IMR-90 (cell line): ENCODE measurements around the gene MAN1C1.

ENCODE experiments used
- BHLHE40 ChIP-seq: fragments of 150-350 bp; IDR thresholded peaks from 2 replicates; pipeline ENCODE4 v1.6.1; 2016; ENCODE audit warnings: mild to moderate bottlenecking, low read depth, low read length
- MAFK ChIP-seq: IDR thresholded peaks from 2 replicates; pipeline ENCODE4 v1.6.1; 2012; ENCODE audit warnings: low read depth, low read length, improper control_type of control experiment
- MAZ ChIP-seq: IDR thresholded peaks from 2 replicates; pipeline ENCODE4 v1.6.1; 2012; ENCODE audit warnings: low read depth, mild to moderate bottlenecking, low read length, improper control_type of control experiment, moderate library complexity, borderline replicate concordance
- MXI1 ChIP-seq: IDR thresholded peaks from 2 replicates; pipeline ENCODE4 v1.6.1; 2012; ENCODE audit warnings: low read depth, mild to moderate bottlenecking, low read length, moderate library complexity, borderline replicate concordance
- NFE2L2 ChIP-seq: fragments of 150-350 bp; IDR thresholded peaks from 2 replicates; pipeline ENCODE4 v1.6.1; 2016; ENCODE audit warnings: low read depth, mild to moderate bottlenecking, low read length
- POLR2A ChIP-seq: IDR thresholded peaks from 2 replicates; pipeline ENCODE4 v1.6.1; 2012; ENCODE audit warnings: mild to moderate bottlenecking, low read depth, low read length
- TF ChIP-seq, protein P1 (sequence below): conservative IDR thresholded peaks from 2 replicates; pipeline ENCODE4 v1.5.1; 2012; ENCODE audit warnings: mild to moderate bottlenecking, low read depth, low read length, improper control_type of control experiment

DNA sequence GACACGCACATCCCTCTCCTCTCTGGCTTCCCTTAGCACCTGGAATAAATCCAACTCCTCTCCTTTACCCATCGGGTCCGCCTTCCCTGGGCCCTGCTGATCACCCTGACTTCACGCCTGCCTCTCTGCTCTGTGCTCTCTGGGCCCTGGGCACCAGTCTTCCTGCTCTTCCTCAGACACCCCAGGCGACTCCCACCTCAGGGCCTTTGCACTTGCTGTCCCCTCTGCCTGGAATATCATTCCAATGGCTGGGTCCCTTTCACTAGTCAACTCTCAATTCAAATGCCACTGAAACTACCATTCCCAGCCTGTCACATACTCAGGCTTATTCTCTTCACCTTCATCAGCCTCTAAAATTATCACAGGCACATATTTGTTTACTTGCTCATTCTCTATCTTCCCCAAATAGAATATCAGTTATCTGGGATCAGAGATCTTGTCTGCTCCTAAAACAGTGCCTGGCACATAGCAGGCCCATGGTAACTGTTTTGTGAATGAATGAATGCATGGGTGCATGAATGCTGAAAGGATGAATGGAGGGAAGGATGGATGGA, 156.2 kb downstream of the MAN1C1 start:
- TF ChIP-seq, protein P1, sequence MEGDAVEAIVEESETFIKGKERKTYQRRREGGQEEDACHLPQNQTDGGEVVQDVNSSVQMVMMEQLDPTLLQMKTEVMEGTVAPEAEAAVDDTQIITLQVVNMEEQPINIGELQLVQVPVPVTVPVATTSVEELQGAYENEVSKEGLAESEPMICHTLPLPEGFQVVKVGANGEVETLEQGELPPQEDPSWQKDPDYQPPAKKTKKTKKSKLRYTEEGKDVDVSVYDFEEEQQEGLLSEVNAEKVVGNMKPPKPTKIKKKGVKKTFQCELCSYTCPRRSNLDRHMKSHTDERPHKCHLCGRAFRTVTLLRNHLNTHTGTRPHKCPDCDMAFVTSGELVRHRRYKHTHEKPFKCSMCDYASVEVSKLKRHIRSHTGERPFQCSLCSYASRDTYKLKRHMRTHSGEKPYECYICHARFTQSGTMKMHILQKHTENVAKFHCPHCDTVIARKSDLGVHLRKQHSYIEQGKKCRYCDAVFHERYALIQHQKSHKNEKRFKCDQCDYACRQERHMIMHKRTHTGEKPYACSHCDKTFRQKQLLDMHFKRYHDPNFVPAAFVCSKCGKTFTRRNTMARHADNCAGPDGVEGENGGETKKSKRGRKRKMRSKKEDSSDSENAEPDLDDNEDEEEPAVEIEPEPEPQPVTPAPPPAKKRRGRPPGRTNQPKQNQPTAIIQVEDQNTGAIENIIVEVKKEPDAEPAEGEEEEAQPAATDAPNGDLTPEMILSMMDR = no peak
- TF ChIP-seq NFE2L2 (no peak), BHLHE40 (no peak), MAFK (no peak), MXI1 (no peak), POLR2A (no peak), MAZ (no peak)
